ENCODE measurements around the gene SUCO. TPM values are rescaled to one million over a fixed set of nuclear protein-coding genes. Genes with fewer than 3 reads are reported as not detected.
A peak's percentile ranks its signal among the peaks of the same experiment; 100 is the strongest.
"Not testable (repeated sequence)": the region's sequence is repeated elsewhere in the genome, so short reads cannot be mapped to it uniquely, and the experiment has no call there.

SUCO gene
- total RNA-seq, 4 donors from 2014 or later, result 34.7 to 67.9 (median 37.7) TPM

- Histone ChIP-seq H3K4me3 (replicated peaks in 1 of 3) (no peak overlapping the region), H3K27me3 (no peaks in the 10 kb centered on the region), H3K27ac (no peak overlapping the region), H3K36me3 (no peaks in the 10 kb centered on the region), H3K9me3 (no peaks in the 10 kb centered on the region), H3K4me1 (peaks cover 9 to 12% of the 10 kb centered on the region in 2 donors)
- intact Hi-C loops (cut with DNase I), result no loop called here
- no peak for TF ChIP-seq POLR2A (IDR thresholded peaks at IDR 0.05)
- TF ChIP-seq, protein P1, sequence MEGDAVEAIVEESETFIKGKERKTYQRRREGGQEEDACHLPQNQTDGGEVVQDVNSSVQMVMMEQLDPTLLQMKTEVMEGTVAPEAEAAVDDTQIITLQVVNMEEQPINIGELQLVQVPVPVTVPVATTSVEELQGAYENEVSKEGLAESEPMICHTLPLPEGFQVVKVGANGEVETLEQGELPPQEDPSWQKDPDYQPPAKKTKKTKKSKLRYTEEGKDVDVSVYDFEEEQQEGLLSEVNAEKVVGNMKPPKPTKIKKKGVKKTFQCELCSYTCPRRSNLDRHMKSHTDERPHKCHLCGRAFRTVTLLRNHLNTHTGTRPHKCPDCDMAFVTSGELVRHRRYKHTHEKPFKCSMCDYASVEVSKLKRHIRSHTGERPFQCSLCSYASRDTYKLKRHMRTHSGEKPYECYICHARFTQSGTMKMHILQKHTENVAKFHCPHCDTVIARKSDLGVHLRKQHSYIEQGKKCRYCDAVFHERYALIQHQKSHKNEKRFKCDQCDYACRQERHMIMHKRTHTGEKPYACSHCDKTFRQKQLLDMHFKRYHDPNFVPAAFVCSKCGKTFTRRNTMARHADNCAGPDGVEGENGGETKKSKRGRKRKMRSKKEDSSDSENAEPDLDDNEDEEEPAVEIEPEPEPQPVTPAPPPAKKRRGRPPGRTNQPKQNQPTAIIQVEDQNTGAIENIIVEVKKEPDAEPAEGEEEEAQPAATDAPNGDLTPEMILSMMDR (IDR thresholded peaks at IDR 0.05), result no peak
- no peak for DNase-seq
- 87 to 91% methylated on average over 2 of the region's 2 CpGs for WGBS, 2 donors
Observed at GRCh38 chr1:172494166-172494565, 38.8 kb upstream of the SUCO start.

GRCh38 chr1:172496127-172496526 is 36.8 kb upstream of the SUCO start:
- DNase-seq; H3K27ac ChIP-seq; intact Hi-C loops (cut with DNase I); H3K9me3 ChIP-seq; H3K36me3 ChIP-seq; H3K27me3 ChIP-seq; H3K4me3 ChIP-seq (replicated peaks in 1 of 3): not testable (repeated sequence)
- WGBS, 2 donors, result 79 to 88% methylated on average over 5 of the region's 5 CpGs
- H3K4me1 ChIP-seq, result peaks cover 21 to 25% of the 10 kb centered on the region in 2 donors

DNA sequence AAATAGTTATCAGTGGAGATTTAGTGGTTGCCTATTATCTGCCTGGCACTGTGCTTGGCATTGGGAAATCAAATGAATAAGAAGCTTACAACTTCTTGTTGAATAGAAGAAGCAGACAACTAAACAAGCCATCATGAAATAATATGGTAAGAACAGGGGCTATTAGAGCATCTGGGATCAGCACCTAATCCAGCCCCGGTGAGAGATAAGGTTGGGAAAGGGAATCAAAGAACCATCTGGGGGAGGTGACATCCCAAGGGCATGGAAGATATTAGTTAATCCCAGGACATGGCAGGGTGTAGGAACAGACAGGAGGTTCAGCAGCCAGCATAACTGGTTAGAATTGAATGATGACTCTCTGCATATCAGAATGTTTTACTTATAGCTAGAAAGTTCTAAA is 36.3 kb upstream of the SUCO start:
- Histone ChIP-seq H3K4me1 (peaks cover 21 to 25% of the 10 kb centered on the region in 2 donors), H3K27ac (peak overlapping the region in 2 of 3 donors; percentile 67 to 75), H3K36me3 (no peaks in the 10 kb centered on the region), H3K9me3 (no peaks in the 10 kb centered on the region), H3K4me3 (replicated peaks in 1 of 3) (no peak overlapping the region), H3K27me3 (no peaks in the 10 kb centered on the region)
- intact Hi-C loops (cut with DNase I), result no loop called here
- WGBS, 2 donors, result 53 to 61% methylated on average over 1 of the region's 1 CpG
- DNase-seq, result no peak
- TF ChIP-seq POLR2A (IDR thresholded peaks at IDR 0.05), result no peak
- TF ChIP-seq, protein P1 (IDR thresholded peaks at IDR 0.05), result no peak

GRCh38 chr1:172497230-172497629 is 35.7 kb upstream of the SUCO start:
- H3K27ac ChIP-seq, result peak overlapping the region; percentile 24 to 75 (median 67)
- H3K4me1 ChIP-seq, result peaks cover 21 to 25% of the 10 kb centered on the region in 2 donors
- TF ChIP-seq, protein P1 (IDR thresholded peaks at IDR 0.05), result no peak
- peak in 1 of 2 donors; percentile 43 for TF ChIP-seq POLR2A (IDR thresholded peaks at IDR 0.05)
- DNase-seq, result peak; percentile 73 to 80
- intact Hi-C loops (cut with DNase I), result no loop called here
- no peaks in the 10 kb centered on the region for H3K27me3 ChIP-seq
- no peaks in the 10 kb centered on the region for H3K9me3 ChIP-seq
- H3K4me3 ChIP-seq (replicated peaks in 1 of 3), result no peak overlapping the region
- H3K36me3 ChIP-seq, result no peaks in the 10 kb centered on the region
- WGBS, 2 donors, result 10 to 13% methylated on average over 5 of the region's 5 CpGs

DNA sequence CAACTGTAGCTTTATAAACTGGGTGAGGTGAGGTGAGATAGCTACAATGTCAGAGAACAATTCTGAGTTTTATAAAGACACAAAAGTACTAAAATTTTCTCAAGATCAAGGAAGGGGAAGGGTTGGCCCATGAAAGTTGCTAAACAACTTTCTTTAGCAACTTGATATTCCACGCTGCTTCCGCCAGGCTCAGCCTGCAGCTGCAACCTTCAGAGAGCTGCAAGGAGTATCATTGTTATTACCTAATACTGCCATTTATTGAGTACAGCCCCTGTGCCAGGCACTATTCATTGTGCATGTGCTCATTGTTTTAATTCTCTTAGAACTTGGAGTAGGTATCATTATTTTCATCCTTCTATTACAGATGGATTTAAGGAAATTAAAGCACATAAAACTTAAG is 34.1 kb upstream of the SUCO start:
- H3K4me1 ChIP-seq, result peaks cover 21 to 25% of the 10 kb centered on the region in 2 donors
- 95 to 98% methylated on average over 2 of the region's 2 CpGs for WGBS, 2 donors
- DNase-seq, result peak; percentile 25 to 49
- TF ChIP-seq, protein P1 (IDR thresholded peaks at IDR 0.05), result no peak
- TF ChIP-seq POLR2A (IDR thresholded peaks at IDR 0.05), result no peak
- intact Hi-C loops (cut with DNase I), result no loop called here
- no peaks in the 10 kb centered on the region for H3K36me3 ChIP-seq
- no peak overlapping the region for H3K4me3 ChIP-seq (replicated peaks in 1 of 3)
- peak overlapping the region in 1 of 3 donors; percentile 26 for H3K27ac ChIP-seq
- no peaks in the 10 kb centered on the region for H3K9me3 ChIP-seq
- no peaks in the 10 kb centered on the region for H3K27me3 ChIP-seq

All from thyroid gland (tissue), 4 donors.